ENCODE data around the gene MKRN2OS. TPM values are rescaled to one million over a fixed set of nuclear protein-coding genes. Genes with fewer than 3 reads are reported as not detected.

MKRN2OS gene
- total RNA-seq, 1 donor from 2014 or later, result not detected

- TF ChIP-seq CTCF (IDR thresholded peaks at IDR 0.05), result no peak
- no peaks in the 10 kb centered on the region for H3K9me3 ChIP-seq
- DNase-seq (ENCODE audit: low spot score in 2 of 2), result no peak
- H3K36me3 ChIP-seq, result peaks cover 0 to under 1% of the 10 kb centered on the region in 2 donors
- no peak overlapping the region for H3K4me3 ChIP-seq
- intact Hi-C loops (cut with DNase I), result no loop called here
- H3K27ac ChIP-seq, result peak overlapping the region; percentile 13 to 52
- peaks cover 5 to 11% of the 10 kb centered on the region in 2 donors for H3K4me1 ChIP-seq
- H3K27me3 ChIP-seq, result no peaks in the 10 kb centered on the region
These were observed 31.4 kb downstream of the MKRN2OS start for GRCh38 chr3:12513694-12514446.

GRCh38 chr3:12512534-12513118 is 32.7 kb downstream of the MKRN2OS start:
- no peak for DNase-seq (ENCODE audit: low spot score in 2 of 2)
- H3K4me1 ChIP-seq, result peaks cover 6 to 16% of the 10 kb centered on the region in 2 donors
- TF ChIP-seq CTCF (IDR thresholded peaks at IDR 0.05), result no peak
- H3K27me3 ChIP-seq, result no peaks in the 10 kb centered on the region
- H3K27ac ChIP-seq, result no peak overlapping the region
- H3K9me3 ChIP-seq, result no peaks in the 10 kb centered on the region
- intact Hi-C loops (cut with DNase I), result no loop called here
- no peaks in the 10 kb centered on the region for H3K36me3 ChIP-seq
- no peak overlapping the region for H3K4me3 ChIP-seq

GRCh38 chr3:12509466-12509865 is 35.8 kb downstream of the MKRN2OS start:
- intact Hi-C loops (cut with DNase I), result loop anchor here (2.0 kb wide), 1 partner anchor 25 kb away; the partner anchor contains the start of gene TSEN2
- peaks cover 3 to 5% of the 10 kb centered on the region in 2 donors for H3K36me3 ChIP-seq
- TF ChIP-seq CTCF (IDR thresholded peaks at IDR 0.05), result no peak

GRCh38 chr3:12508291-12508700 is 37.0 kb downstream of the MKRN2OS start:
- peaks cover 10 to 14% of the 10 kb centered on the region in 2 donors for H3K36me3 ChIP-seq
- H3K9me3 ChIP-seq, result no peaks in the 10 kb centered on the region
- no peak overlapping the region for H3K4me3 ChIP-seq
- no peaks in the 10 kb centered on the region for H3K27me3 ChIP-seq
- DNase-seq (ENCODE audit: low spot score in 2 of 2), result peak; percentile 19 to 85
- H3K27ac ChIP-seq, result peak overlapping the region; percentile 68 to 78
- intact Hi-C loops (cut with DNase I), result loop anchor here (2.0 kb wide), 1 partner anchor 23 kb away; the partner anchor contains the start of gene TSEN2
- no peak for TF ChIP-seq CTCF (IDR thresholded peaks at IDR 0.05)
- H3K4me1 ChIP-seq, result peaks cover 6 to 16% of the 10 kb centered on the region in 2 donors

More at GRCh38 chr3:12509466-12509865, 35.8 kb downstream of the MKRN2OS start:
- no peaks in the 10 kb centered on the region for H3K27me3 ChIP-seq
- no peaks in the 10 kb centered on the region for H3K9me3 ChIP-seq
- H3K27ac ChIP-seq, result peak overlapping the region; percentile 73 to 78
- no peak for DNase-seq (ENCODE audit: low spot score in 2 of 2)
- H3K4me3 ChIP-seq, result no peak overlapping the region
- H3K4me1 ChIP-seq, result peaks cover 6 to 16% of the 10 kb centered on the region in 2 donors

GRCh38 chr3:12507591-12508281 is 37.6 kb downstream of the MKRN2OS start:
- no peak overlapping the region for H3K4me3 ChIP-seq
- peak in 1 of 2 donors; percentile 67 for DNase-seq (ENCODE audit: low spot score in 2 of 2)
- H3K36me3 ChIP-seq, result peaks cover 10 to 20% of the 10 kb centered on the region in 2 donors

More at GRCh38 chr3:12507591-12508281, 37.6 kb downstream of the MKRN2OS start:
- Histone ChIP-seq H3K4me1 (peaks cover 6 to 16% of the 10 kb centered on the region in 2 donors), H3K9me3 (no peaks in the 10 kb centered on the region), H3K27me3 (no peaks in the 10 kb centered on the region), H3K27ac (peak overlapping the region; percentile 68 to 78)
- TF ChIP-seq CTCF (IDR thresholded peaks at IDR 0.05), result no peak
- intact Hi-C loops (cut with DNase I), result loop anchor here (2.0 kb wide), 1 partner anchor 23 kb away; the partner anchor contains the start of gene TSEN2

All from ascending aorta (tissue), 2 donors.